ENCODE measurements around the gene PTPDC1.

The PTPDC1 gene

DNA sequence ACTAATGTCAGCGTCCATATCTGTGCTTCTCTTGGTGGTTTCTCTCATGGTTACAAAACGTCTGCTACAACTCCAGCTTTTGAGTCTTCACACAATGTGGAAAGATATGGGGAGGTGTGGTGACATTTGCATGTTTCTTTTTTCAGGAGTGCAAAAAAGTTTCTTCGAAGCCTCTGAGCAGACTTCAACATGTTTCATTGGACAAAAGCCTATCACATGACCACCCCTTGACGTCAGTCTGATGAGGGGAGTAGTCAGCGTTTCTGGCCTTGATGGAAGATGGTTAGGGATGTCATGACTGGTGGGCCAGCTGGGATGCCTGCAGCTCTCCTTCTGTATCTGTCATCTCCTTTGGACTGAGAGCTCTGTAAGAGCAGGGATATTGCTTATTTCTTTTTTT, 61.4 kb downstream of the PTPDC1 start:
- DNase-seq = no peak

DNA sequence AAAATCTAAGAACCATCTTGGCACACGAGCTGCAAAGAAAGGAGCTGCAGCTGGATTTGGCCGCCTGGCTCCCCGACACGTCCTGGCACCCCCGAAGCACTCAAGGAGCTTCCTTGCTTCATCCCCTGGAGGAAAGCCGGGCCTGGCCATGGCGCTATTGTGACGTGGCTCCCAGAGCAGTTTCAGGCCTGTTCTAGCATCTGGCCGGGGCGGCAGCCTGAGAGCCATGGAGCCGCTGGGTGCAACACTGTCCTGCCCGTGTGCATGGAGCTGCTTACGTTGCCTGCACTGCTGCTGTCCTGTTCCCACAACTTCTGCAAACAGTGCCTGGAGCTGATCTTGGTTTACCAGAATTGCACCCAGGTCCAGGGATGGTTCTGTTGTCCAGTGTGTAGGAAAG, 63.5 kb downstream of the PTPDC1 start:
- no peak for DNase-seq

DNA sequence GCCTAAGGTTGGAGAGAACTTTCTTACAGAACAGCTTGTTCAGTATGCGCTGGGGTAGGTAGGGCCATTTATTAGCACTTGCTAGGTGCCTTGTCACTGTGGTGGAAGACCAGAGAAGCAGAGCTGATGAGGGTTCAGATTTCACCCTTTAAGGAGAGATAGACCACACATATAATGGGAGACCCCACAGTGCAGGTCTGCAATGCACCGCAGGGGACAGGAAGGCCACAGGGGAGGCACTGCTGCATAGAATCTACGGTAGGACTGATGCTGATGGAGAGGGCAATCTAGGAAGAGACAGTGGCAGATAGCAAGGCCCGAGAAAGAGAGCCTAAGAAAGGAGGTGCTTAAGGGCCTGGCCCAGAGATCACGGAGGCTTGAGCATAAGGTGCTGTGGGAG, 64.2 kb downstream of the PTPDC1 start:
- no peak for DNase-seq

DNA sequence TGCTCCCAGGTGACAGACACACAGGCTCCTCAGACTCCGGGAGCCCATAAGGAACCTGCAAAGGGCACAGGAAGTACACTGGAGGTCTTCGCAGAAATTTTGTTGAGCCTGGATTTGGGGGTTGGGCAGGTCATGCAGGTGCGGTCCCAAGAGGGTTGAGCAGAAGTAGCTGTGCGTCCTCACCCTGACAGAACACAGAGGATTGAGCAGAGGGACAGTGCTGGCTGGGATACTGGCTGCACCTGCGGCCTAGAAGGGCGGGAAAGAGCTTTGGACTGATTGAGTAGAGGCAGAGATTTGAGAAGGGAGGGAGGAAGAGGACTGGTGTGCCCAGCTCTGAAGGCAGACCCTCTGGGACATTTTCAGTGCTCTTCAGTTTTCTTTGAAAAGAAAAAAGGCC, 65.4 kb downstream of the PTPDC1 start:
- no peak for DNase-seq

DNA sequence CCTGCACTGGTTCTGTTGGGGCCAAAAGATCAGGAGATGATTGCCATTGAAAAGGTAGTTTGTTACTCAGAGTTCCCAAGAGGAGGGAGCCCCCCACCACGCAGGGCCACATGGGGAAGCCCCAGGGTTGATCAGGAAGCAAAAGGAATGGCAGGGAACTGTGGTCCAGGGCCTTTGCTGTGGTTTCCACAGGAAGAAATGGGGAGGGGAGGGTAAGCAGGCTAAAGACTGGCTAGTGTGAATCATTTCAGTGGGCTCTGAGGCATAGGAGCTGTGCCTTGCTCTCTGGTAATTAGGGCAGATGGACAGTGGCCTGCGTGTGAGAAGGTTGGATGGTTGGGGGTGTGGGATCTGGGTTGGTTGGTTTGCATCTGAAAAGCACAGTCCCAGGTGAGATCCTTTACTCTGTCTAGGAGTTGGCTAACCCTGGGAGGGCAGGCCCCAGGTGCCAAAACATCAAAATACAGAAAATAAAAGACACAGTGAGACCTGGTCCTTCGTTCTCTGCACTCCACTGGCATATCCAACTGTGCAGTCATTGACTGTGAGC, 66.1 kb downstream of the PTPDC1 start:
- no peak for DNase-seq

DNA sequence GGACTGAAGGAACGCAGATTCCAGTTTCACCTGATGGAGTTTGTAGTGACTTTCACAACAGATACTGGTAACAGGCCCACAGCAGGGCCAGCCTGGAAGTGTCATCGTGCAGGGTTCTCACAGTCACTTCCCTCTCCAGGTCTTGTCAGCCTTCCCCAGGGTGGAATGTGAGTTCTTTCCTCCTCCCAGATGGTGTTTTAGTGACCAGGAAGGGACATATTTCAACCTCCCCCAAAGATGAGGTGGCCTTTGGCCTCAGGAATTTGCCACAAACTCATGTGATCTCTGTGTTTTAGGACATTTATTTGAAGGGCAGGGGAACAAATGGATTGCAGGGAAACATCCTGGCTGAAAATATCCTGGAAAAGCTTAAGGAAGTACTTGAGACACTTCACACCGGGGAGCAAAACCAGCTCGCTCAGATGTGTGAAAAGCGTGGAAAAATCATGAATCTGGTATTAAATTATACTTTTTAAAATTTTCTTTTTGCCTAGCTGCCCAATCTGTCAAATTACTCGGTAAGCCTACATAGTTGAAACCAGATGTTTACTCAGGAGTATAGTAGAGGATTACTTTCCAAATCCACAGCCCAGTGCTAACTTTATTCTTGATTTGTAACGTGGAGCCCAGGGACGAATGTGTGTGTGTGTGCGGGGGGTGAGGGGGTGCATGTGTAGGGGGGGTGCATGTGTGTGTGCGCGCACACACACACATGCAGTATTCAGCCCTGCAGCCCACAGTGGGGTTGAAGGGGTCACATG, 66.8 kb downstream of the PTPDC1 start:
- DNase-seq = no peak

DNA sequence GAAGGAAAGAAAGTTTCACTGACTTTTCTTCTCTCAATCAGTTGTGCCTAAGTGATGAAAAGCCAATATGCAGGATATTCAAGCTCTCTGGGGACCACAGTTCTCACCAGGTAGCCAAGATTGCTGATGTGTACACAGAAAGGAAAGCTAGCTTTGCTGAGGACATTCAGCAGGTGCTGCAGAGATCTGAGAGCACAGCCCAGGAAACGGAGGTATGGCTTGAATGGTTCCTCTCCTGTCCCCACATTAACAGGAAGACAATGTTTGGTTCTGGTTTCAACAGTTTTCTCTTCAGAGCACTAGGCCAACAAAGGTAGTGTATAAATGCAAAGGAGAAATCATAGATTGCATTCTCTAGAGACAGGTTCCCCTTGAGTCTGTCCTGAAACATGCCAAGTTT, 69.6 kb downstream of the PTPDC1 start:
- DNase-seq = no peak

DNA sequence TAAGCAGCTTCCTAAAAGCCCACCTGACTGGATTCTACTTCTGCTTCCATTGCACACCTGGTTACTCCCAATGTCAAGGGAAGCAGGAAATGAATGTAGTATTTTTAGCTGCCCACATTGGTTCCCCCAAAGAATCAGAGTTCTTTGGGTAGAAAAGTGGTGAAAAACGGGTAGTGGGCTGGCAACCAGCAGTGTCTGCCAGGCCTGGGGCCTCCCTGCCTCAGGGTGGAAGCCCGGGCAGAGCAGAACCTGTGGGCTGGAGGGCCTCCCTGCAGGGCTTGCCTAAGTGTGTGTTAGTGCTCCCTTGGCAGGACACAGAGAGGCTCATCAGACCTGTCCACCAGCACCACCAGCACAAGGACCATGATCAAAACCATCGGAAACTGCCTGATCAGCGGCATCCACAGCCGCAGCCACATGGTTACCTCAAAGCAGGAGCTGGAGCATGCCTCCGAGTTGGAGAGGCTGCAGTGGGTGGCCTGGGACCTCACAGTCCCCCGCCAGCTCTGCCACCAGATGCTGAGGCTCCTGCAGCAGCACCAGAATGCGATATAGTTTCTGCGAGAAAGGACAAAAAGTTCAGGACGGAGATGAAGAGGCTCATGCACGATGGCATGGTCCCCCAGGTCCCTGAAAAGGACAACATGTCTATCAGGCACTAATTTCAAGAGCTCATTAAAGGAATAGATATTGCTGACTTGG, 72.2 kb downstream of the PTPDC1 start:
- no peak for DNase-seq

DNA sequence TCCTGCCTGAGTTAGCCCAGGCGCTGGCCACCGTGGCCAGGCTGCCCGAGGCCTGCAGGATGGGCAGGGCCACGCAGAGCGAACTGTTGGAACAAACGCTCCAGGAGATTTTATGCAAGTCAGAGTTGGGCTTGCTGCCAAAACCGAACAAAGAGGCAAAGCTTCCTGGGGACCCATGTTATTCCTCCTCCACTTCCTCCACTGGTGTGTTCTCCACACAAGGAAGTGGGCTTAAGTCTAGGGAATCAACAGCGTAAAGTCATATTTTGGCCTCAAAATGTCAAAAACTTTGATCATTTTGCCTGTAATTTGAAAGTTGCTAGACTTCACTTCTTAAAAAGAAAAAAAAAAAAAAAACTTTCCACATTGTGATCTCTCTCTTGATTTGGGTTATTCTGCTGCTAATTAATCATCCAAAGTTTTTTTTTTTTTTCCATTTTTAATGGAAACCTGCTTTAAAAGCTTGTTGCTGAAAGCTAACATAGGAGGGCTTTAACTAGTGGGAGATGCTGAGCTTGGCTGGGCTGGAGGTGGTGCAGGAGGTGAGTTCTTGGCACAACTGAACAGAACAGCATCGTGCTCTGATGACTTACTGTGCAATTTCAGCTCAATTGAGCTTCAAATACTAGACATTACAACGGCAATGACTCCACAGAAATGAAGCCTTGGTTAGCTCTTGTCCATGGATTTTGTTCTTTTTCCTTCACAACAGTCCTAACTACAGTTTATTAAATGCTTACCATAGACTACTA, 73.0 kb downstream of the PTPDC1 start:
- DNase-seq = no peak

Data from activated T-cell treated with anti-CD3 and anti-CD28 coated beads for 4 hours (primary cell).